Measurements from ENCODE around the gene CUTA.

DNA sequence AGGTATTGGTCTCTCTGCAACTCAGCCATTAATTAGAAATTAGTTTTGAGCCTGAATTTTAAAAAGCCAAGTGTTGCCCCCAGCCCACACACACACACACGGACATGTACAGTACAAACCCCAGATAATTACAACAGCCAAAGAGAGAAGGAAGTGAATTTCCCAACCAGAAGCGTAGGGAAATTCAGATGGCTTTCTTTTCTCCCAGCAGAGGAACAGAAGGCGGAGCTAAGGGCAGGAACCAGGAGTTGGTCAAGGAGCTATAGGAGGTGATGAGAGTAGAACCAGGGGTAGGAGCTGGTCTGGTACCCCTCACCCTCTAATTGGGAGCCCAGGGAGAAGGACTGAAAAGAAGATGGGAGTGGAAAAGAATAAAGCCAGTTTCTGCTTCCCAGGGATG lies 32.5 kb upstream of the CUTA start:
- TF ChIP-seq POLR2AphosphoS5 (IDR thresholded peaks at IDR 0.05; ENCODE audit: low read depth, low read length), result no peak
- TF ChIP-seq POLR2A (IDR thresholded peaks at IDR 0.05; ENCODE audit: low read depth, low read length), result no peak
